ENCODE measurements around the gene JPH4.
"Not testable (repeated sequence)": the region's sequence is repeated elsewhere in the genome, so short reads cannot be mapped to it uniquely, and the experiment has no call there.

The JPH4 gene

DNA sequence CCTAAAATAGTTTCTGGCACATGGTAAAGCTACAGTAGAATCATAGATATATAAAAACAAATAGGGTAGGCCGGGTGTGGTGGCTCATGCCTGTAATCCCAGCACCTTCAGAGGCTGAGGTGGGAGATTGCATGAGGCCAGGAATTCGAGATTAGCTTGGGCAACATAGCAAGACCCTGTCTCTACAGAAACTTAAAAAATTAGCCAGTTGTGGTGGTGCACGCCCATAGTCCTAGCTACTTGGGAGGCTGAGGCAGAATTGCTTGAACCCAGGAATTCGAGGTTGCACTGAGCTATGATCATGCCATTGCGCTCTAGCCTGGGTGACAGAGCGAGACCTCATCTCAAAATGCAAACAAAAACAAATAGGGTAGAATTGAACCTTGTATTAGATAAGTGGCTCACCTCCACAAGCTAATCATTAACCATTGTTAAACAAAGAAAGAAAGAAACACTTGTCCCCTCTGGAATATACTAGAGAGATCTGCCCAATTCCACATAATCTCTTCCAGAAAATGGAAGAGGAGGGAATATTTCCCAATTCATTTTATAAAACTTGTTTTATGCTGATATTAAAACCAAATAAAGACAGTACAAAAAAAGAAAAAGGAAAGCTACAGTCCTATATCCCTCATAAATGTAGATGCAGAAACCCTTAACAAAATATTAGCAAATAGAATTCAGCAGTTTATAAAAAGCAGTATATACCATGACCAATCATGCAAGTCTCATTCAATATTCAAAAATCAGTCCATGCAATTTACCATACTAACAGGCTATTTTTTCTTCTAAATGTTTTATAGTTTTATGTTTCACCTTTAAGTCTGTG lies 34.9 kb upstream of the JPH4 start:
- Mint-ChIP-seq H3K27ac (no peak overlapping the region), H3K4me1 (no peaks in the 10 kb centered on the region), H3K27me3 (peaks cover 11% of the 10 kb centered on the region), H3K4me3 (no peak overlapping the region), H3K9me3 (no peaks in the 10 kb centered on the region), H3K36me3 (no peaks in the 10 kb centered on the region)
- ATAC-seq (ENCODE audit: low read depth): no peak
- no peak for DNase-seq (ENCODE audit: low spot score in 2 of 2)

DNA sequence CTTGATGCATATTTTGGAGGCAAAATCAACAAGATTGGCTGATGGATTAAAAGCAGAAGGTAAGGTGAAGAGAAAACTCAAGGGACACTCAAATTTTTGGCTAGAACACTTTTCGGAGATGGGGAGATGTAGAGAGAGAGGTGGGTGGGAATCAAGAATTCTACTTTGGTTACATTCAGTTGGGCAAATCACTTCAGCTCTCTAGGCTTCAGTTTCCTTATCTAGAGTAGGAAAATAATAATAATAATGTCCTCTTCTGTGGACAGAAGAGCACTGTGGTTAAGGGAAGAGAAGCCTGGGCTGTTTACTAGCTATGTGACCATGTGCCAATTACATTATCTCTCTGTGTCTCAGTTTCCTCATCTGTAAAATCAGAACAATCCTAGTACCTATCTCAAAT lies 34.2 kb upstream of the JPH4 start:
- H3K36me3 Mint-ChIP-seq: no peaks in the 10 kb centered on the region
- ATAC-seq (ENCODE audit: low read depth) (no peak), DNase-seq (ENCODE audit: low spot score in 2 of 2) (no peak)
- H3K9me3 Mint-ChIP-seq: no peaks in the 10 kb centered on the region
- H3K27ac Mint-ChIP-seq: no peak overlapping the region
- peaks cover 11% of the 10 kb centered on the region for H3K27me3 Mint-ChIP-seq
- H3K4me1 Mint-ChIP-seq: no peaks in the 10 kb centered on the region
- no peak overlapping the region for H3K4me3 Mint-ChIP-seq

- Mint-ChIP-seq H3K36me3 (no peaks in the 10 kb centered on the region), H3K4me3 (no peak overlapping the region), H3K27ac (no peak overlapping the region), H3K27me3 (peaks cover 12% of the 10 kb centered on the region), H3K9me3 (no peaks in the 10 kb centered on the region), H3K4me1 (no peaks in the 10 kb centered on the region)
- DNase-seq (ENCODE audit: low spot score in 2 of 2) (no peak), ATAC-seq (ENCODE audit: low read depth) (no peak)
Observed at GRCh38 chr14:23612354-23612732, 33.8 kb upstream of the JPH4 start.

GRCh38 chr14:23610815-23611289 lies 32.3 kb upstream of the JPH4 start:
- H3K36me3 Mint-ChIP-seq: no peaks in the 10 kb centered on the region
- DNase-seq (ENCODE audit: low spot score in 2 of 2): no peak
- H3K4me3 Mint-ChIP-seq: no peak overlapping the region
- H3K27ac Mint-ChIP-seq: no peak overlapping the region
- peaks cover 17% of the 10 kb centered on the region for H3K27me3 Mint-ChIP-seq
- H3K9me3 Mint-ChIP-seq: no peaks in the 10 kb centered on the region
- ATAC-seq (ENCODE audit: low read depth): no peak
- H3K4me1 Mint-ChIP-seq: no peaks in the 10 kb centered on the region

- ATAC-seq (ENCODE audit: low read depth): no peak
Observed at GRCh38 chr14:23610090-23610814, 31.7 kb upstream of the JPH4 start.

DNA sequence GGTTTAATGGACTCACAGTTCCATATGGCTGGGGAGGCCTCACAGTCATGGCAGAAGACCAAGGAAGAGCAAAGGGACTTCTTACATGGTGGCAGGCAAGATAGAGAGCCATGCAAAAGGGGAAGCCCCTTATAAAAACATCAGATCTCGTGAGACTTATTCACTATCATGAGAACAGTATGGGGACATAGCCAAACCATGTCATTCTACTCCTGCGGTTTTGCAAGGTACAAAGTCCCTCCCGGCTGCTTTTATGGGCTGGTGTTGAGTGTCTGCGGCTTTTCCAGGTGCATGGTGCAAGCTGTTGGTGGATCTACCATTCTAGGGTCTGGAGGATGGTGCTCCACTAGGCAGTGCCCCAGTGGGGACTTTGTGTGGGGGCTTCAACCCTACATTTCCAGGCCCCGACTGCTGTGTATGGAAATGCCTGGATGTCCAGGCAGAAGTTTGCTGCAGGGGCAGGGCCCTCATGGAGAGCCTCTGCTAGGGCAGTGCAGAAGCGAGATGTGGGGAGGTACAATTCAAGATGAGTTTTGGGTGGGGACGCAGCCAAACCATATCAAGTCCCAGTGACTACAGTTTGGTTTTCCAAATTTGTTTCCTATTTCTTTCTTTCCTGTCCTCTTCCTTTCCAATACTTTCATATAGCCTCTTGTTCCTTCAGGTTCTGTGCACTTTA lies 31.0 kb upstream of the JPH4 start:
- not testable (repeated sequence) for H3K4me3 Mint-ChIP-seq; H3K4me1 Mint-ChIP-seq; H3K36me3 Mint-ChIP-seq; H3K27ac Mint-ChIP-seq; ATAC-seq (ENCODE audit: low read depth); H3K9me3 Mint-ChIP-seq; DNase-seq (ENCODE audit: low spot score in 2 of 2)
- peaks cover 16% of the 10 kb centered on the region for H3K27me3 Mint-ChIP-seq

More at GRCh38 chr14:23610090-23610814, 31.7 kb upstream of the JPH4 start:
- Mint-ChIP-seq H3K4me3 (no peak overlapping the region), H3K27ac (no peak overlapping the region), H3K4me1 (no peaks in the 10 kb centered on the region), H3K36me3 (no peaks in the 10 kb centered on the region), H3K27me3 (peaks cover 17% of the 10 kb centered on the region), H3K9me3 (no peaks in the 10 kb centered on the region)
- DNase-seq (ENCODE audit: low spot score in 2 of 2): no peak

DNA sequence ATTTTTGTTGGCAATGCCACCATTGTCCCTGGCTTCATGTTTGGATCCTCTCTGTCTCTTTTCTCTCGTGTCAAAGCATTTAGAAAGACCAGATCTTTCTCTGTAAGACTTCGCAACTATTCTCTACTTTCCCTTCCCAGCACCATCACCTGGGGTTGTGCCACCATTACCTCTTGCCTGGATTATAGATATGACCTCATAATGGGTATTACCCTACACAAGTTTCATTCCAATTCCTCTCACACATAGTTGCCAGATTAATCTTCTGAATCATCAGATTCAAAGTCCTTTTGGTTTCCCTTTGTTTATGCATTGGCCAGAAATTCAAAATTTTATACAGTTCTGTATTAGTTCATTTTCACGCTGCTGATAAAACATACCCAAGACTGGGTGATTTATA lies 30.4 kb upstream of the JPH4 start:
- Mint-ChIP-seq H3K36me3 (no peaks in the 10 kb centered on the region), H3K27ac (no peak overlapping the region), H3K27me3 (peaks cover 13% of the 10 kb centered on the region), H3K9me3 (no peaks in the 10 kb centered on the region), H3K4me3 (no peak overlapping the region), H3K4me1 (no peaks in the 10 kb centered on the region)
- ATAC-seq (ENCODE audit: low read depth) (no peak), DNase-seq (ENCODE audit: low spot score in 2 of 2) (no peak)

DNA sequence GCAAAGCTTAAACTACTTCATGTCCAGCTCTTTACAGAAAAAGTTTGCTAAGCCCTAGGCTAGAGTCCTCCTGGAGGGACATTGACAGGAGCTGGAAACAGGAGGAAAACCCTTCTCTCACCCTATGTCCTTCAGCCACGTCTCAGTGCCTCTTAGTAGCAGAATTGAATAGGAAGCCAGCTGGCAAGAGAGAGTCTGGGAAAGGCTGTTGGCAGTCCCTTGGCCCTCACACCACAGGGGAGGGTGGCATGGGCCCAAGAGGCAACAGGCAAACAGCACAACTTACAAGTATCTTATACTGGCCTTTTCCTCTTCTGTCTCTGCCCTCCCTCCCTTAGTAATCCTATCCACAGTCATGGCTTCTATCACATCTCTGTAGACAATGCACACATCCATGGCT lies 29.9 kb upstream of the JPH4 start:
- no peaks in the 10 kb centered on the region for H3K4me1 Mint-ChIP-seq
- H3K9me3 Mint-ChIP-seq: no peaks in the 10 kb centered on the region
- H3K27me3 Mint-ChIP-seq: peaks cover 12% of the 10 kb centered on the region
- ATAC-seq (ENCODE audit: low read depth) (no peak), DNase-seq (ENCODE audit: low spot score in 2 of 2) (no peak)
- no peak overlapping the region for H3K27ac Mint-ChIP-seq
- H3K36me3 Mint-ChIP-seq: no peaks in the 10 kb centered on the region
- no peak overlapping the region for H3K4me3 Mint-ChIP-seq

- H3K4me3 Mint-ChIP-seq: no peak overlapping the region
- ATAC-seq (ENCODE audit: low read depth) (no peak), DNase-seq (ENCODE audit: low spot score in 2 of 2) (no peak)
- no peaks in the 10 kb centered on the region for H3K36me3 Mint-ChIP-seq
- peaks cover 6% of the 10 kb centered on the region for H3K27me3 Mint-ChIP-seq
- no peaks in the 10 kb centered on the region for H3K9me3 Mint-ChIP-seq
- no peak overlapping the region for H3K27ac Mint-ChIP-seq
- H3K4me1 Mint-ChIP-seq: no peaks in the 10 kb centered on the region
Observed at GRCh38 chr14:23605931-23606585, 27.5 kb upstream of the JPH4 start.

GRCh38 chr14:23604675-23605170 lies 26.1 kb upstream of the JPH4 start:
- H3K27me3 Mint-ChIP-seq: peaks cover 8% of the 10 kb centered on the region
- no peaks in the 10 kb centered on the region for H3K36me3 Mint-ChIP-seq
- H3K27ac Mint-ChIP-seq: no peak overlapping the region
- H3K9me3 Mint-ChIP-seq: peaks cover 1% of the 10 kb centered on the region
- no peak overlapping the region for H3K4me3 Mint-ChIP-seq
- H3K4me1 Mint-ChIP-seq: no peaks in the 10 kb centered on the region
- DNase-seq (ENCODE audit: low spot score in 2 of 2) (no peak), ATAC-seq (ENCODE audit: low read depth) (no peak)

GRCh38 chr14:23604148-23604547 lies 25.6 kb upstream of the JPH4 start:
- no peak overlapping the region for H3K4me3 Mint-ChIP-seq
- H3K27ac Mint-ChIP-seq: no peak overlapping the region
- H3K4me1 Mint-ChIP-seq: no peaks in the 10 kb centered on the region
- ATAC-seq (ENCODE audit: low read depth) (no peak), DNase-seq (ENCODE audit: low spot score in 2 of 2) (no peak)
- H3K9me3 Mint-ChIP-seq: peaks cover 3% of the 10 kb centered on the region
- H3K36me3 Mint-ChIP-seq: peaks cover 2% of the 10 kb centered on the region
- H3K27me3 Mint-ChIP-seq: peaks cover 10% of the 10 kb centered on the region

GRCh38 chr14:23603103-23603502 lies 24.5 kb upstream of the JPH4 start:
- H3K27ac Mint-ChIP-seq: no peak overlapping the region
- H3K4me3 Mint-ChIP-seq: no peak overlapping the region
- H3K36me3 Mint-ChIP-seq: peaks cover 2% of the 10 kb centered on the region
- H3K4me1 Mint-ChIP-seq: no peaks in the 10 kb centered on the region
- H3K9me3 Mint-ChIP-seq: peaks cover 3% of the 10 kb centered on the region
- no peak for DNase-seq (ENCODE audit: low spot score in 2 of 2)
- H3K27me3 Mint-ChIP-seq: peaks cover 10% of the 10 kb centered on the region
- no peak for ATAC-seq (ENCODE audit: low read depth)

DNA sequence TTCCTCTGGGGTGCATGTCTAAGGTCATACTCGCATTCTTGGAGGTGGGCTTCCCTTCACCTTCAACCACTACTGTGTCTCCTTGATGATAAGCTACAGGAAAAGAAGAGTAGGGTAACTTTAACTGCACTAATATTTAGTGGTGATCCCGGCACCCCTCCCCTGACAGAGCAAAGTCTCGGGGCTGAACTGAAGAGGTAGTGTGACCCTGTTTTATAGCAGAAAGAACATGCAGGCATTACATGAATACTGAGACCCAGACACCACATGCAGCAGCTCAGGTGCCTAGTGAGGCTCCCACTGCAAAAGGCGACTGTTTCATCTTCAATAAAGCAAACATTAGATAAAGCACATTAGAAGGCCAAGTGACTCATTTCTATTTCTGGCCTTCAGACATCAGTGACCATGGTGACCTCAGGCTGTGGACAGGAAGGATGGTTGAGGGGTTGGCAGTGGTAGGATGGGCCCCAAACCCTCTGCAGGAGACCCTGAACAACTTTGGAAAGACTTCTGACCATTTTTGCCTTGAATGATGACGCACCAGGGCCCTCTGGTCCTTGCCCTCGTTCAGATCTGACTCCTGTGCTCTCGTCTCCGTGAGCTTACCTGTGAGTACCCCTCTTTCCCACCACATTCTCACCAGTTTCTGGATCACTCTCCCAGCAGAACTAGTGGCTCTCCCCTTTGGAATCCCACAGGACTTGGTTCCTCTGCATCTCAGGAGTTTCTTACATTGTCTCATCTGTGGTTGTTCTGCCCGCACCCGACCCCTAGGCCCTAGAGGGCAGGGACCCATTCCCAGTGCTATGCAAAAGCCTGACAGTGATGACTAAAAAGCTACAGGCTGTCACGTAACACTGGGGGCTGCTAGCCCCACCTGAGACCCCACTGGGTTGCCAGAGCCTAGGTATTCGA lies 23.8 kb upstream of the JPH4 start:
- no peak for DNase-seq (ENCODE audit: low spot score in 2 of 2)
- H3K36me3 Mint-ChIP-seq: peaks cover 2% of the 10 kb centered on the region
- H3K4me3 Mint-ChIP-seq: no peak overlapping the region
- H3K27ac Mint-ChIP-seq: no peak overlapping the region
- H3K4me1 Mint-ChIP-seq: no peaks in the 10 kb centered on the region
- ATAC-seq (ENCODE audit: low read depth): no peak
- H3K9me3 Mint-ChIP-seq: peaks cover 3% of the 10 kb centered on the region
- H3K27me3 Mint-ChIP-seq: peaks cover 9% of the 10 kb centered on the region

Measured in memory B cell (primary cell).